Heart left ventricle (tissue), 13 donors: ENCODE results near the gene SEZ6L2.

Experiments
- POLR2A ChIP-seq, 2 donors: fragments of 450-650 bp; IDR thresholded peaks; one replicate each; pipeline ENCODE4 v1.6.1; 2017; ENCODE audit warnings: antibody characterized with exemption in 2 of 2, mild to moderate bottlenecking in 2 of 2, moderate library complexity in 2 of 2
- TF ChIP-seq, protein P1 (sequence below), 12 donors: fragments of 200-600 bp; sonication (generic) in 4 of 12; IDR thresholded peaks; one replicate each; pipeline versions ENCODE4 v1.5.0 to v1.8.0; 2018 to 2022; ENCODE audit warnings: antibody characterized with exemption in 12 of 12, mild to moderate bottlenecking in 5 of 12
- donor health status: ischemic (EF 13 %, LVEDD 7.1; RV severe dilation, severe dysfunction).
- donor health status: DM: no; HTN: yes; CAD: no.
- donor health status: DM: no; HTN: no; CAD: no.
- donor health status: ischemic (EF 25% LVEDD 6.9; RV normal size, moderate dysfunction).
- donor health status: ischemic (EF 25% LVEDD 5.7; RV mildly dilated, moderate dysfunction).
- donor health status: ischemic (EF 35%, LVEDD 5.7; RV mildly dilated, moderate dysfunction).
- donor health status: nonischemic (EF 11% LVEDD 7.7; RV severe dilation, severe dysfunction).
- donor health status: DM: yes; HTN: yes; CAD: no.
- donor health status: PGD.
- donor health status: ischemic (EF 29% LVEDD 5.4; RV normal size, mild dysfunction).
- donor health status: nonischemic (EF 23%, LVEDD 6.1; RV moderate dilation, normal function).

DNA sequence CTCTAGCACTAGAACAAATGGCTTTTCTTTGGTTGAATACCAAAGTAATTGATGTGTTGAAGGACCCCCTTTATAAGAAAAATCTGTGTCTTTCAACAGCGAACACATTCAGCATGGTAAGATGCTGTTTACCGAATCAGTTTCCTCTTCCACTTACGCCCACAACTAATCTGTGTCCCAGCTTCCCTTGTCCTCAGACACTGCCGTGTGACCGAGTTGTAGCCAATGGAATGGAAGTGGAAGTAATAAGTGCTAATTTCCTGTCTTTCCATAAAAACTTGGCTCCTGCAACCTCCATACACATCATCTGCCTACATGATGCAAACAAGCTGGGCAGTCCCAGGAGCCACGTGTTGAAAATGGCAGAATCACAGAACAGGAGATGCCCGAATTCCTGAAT lies 46.7 kb downstream of the SEZ6L2 start:
- TF ChIP-seq, protein P1, sequence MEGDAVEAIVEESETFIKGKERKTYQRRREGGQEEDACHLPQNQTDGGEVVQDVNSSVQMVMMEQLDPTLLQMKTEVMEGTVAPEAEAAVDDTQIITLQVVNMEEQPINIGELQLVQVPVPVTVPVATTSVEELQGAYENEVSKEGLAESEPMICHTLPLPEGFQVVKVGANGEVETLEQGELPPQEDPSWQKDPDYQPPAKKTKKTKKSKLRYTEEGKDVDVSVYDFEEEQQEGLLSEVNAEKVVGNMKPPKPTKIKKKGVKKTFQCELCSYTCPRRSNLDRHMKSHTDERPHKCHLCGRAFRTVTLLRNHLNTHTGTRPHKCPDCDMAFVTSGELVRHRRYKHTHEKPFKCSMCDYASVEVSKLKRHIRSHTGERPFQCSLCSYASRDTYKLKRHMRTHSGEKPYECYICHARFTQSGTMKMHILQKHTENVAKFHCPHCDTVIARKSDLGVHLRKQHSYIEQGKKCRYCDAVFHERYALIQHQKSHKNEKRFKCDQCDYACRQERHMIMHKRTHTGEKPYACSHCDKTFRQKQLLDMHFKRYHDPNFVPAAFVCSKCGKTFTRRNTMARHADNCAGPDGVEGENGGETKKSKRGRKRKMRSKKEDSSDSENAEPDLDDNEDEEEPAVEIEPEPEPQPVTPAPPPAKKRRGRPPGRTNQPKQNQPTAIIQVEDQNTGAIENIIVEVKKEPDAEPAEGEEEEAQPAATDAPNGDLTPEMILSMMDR (IDR thresholded peaks at IDR 0.05) = no peak
- TF ChIP-seq POLR2A (IDR thresholded peaks at IDR 0.05) = peak in 1 of 2 donors; percentile 24
